ENCODE results near the gene PPL.

- TF ChIP-seq CTCF (IDR thresholded peaks at IDR 0.05; ENCODE audit: poor library complexity) (no peak), EZH2 (IDR thresholded peaks at IDR 0.05; ENCODE audit: borderline replicate concordance) (no peak), EZH2phosphoT487 (IDR thresholded peaks at IDR 0.05; ENCODE audit: low read depth, severe bottlenecking, unreplicated experiment) (no peak)
Measured at GRCh38 chr16:4894276-4895150, 42.4 kb downstream of the PPL start.

Measured in hepatocyte (in vitro differentiated cells).